Thyroid gland (tissue), 4 donors: ENCODE data around the gene RGS14.

Experiments
- POLR2A ChIP-seq, 2 donors: fragments of 450-650 bp; IDR thresholded peaks; one replicate each; pipeline ENCODE4 v1.6.1; 2017; ENCODE audit warnings: antibody characterized with exemption in 2 of 2, mild to moderate bottlenecking in 2 of 2, moderate library complexity in 1 of 2
- TF ChIP-seq, protein P1 (sequence below), 6 experiments: fragments of 200-600 bp in 3 of 6; fragments of 450-650 bp in 3 of 6; sonication (generic) in 3 of 6; IDR thresholded peaks; one replicate each; pipeline ENCODE4 v1.5.1; 2016 to 2019; ENCODE audit warnings: antibody characterized with exemption in 6 of 6, mild to moderate bottlenecking in 2 of 6, inconsistent platforms in 1 of 6, moderate library complexity in 1 of 6

DNA sequence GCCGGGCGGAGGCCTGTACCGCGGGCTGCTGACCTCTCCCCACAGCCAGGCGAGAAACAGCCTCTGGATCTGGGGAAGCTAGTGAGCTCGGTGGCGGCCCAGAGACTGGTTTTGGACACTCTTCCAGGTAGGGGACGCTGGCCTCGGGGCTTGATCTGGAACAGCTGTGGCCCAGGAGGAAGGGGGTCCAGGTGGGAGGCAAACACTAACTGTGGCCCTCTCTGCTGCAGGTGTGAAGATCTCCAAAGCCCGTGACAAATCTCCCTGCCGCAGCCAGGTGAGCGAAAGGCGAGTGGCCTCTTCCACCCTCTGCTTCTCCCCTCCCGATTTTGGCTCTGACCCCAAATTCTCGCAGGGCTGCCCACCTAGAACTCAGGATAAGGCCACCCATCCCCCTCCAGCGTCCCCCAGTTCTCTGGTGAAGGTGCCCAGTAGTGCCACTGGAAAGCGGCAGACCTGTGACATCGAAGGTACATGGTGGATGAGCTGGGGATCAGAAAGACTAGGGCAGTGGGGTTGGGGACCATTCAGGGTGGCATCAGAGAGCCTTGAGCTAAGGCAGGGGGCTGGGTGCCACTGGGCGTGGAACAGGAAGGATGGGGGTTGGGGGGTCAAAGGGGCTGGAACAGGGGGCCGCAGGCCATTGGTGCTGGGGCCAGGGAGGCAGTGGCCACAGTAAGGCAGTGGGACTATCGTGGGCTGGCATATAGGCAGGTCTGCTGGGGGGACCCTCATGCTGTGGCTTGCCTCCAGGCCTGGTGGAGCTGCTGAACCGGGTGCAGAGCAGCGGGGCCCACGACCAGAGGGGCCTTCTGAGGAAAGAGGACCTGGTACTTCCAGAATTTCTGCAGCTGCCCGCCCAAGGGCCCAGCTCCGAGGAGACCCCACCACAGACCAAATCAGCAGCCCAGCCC is 13.7 kb downstream of the RGS14 start:
- TF ChIP-seq, protein P1, sequence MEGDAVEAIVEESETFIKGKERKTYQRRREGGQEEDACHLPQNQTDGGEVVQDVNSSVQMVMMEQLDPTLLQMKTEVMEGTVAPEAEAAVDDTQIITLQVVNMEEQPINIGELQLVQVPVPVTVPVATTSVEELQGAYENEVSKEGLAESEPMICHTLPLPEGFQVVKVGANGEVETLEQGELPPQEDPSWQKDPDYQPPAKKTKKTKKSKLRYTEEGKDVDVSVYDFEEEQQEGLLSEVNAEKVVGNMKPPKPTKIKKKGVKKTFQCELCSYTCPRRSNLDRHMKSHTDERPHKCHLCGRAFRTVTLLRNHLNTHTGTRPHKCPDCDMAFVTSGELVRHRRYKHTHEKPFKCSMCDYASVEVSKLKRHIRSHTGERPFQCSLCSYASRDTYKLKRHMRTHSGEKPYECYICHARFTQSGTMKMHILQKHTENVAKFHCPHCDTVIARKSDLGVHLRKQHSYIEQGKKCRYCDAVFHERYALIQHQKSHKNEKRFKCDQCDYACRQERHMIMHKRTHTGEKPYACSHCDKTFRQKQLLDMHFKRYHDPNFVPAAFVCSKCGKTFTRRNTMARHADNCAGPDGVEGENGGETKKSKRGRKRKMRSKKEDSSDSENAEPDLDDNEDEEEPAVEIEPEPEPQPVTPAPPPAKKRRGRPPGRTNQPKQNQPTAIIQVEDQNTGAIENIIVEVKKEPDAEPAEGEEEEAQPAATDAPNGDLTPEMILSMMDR (IDR thresholded peaks at IDR 0.05) = no peak
- no peak for TF ChIP-seq POLR2A (IDR thresholded peaks at IDR 0.05)
